GM13977 (cell line): Measurements from ENCODE around the gene CHRDL2.
"Not testable (repeated sequence)": the region's sequence is repeated elsewhere in the genome, so short reads cannot be mapped to it uniquely, and the experiment has no call there.

Experiments
- DNase-seq: peaks from one replicate; pipeline ENCODE4 v3.0.0; 2012; ENCODE audit warnings: low spot score
- CTCF ChIP-seq: IDR thresholded peaks from 2 replicates; pipeline ENCODE4 v1.5.1; 2012; ENCODE audit warnings: mild to moderate bottlenecking, control low read depth; ENCODE audit not compliant: insufficient read depth; ENCODE audit errors: extremely low read depth, missing control alignments
- in situ Hi-C: fragments of 300-500 bp; cut with MboI; formaldehyde crosslinking; loops from one replicate; pipeline ENCODE4 v1.12.0; 2022; ENCODE audit warnings: low sequenced_read_pairs, low pct_unique_long_range_greater_than_20kb, mixed read lengths, inconsistent platforms; ENCODE audit not compliant: unreplicated experiment

Gene CHRDL2

GRCh38 chr11:74662487-74663103, 68.6 kb downstream of the CHRDL2 start:
- no peak for DNase-seq
- no peak for TF ChIP-seq CTCF
- in situ Hi-C loops: no loop called here

- DNase-seq, in situ Hi-C loops: not testable (repeated sequence)
Observed at GRCh38 chr11:74659124-74659523, 72.1 kb downstream of the CHRDL2 start.

GRCh38 chr11:74654976-74655375, 76.2 kb downstream of the CHRDL2 start:
- no peak for TF ChIP-seq CTCF
- in situ Hi-C loops: no loop called here
- DNase-seq: no peak

GRCh38 chr11:74650498-74650897, 80.7 kb downstream of the CHRDL2 start:
- in situ Hi-C loops: no loop called here
- DNase-seq: no peak
- no peak for TF ChIP-seq CTCF

GRCh38 chr11:74648894-74649293, 82.3 kb downstream of the CHRDL2 start:
- TF ChIP-seq CTCF: no peak
- no peak for DNase-seq
- in situ Hi-C loops: no loop called here

- no peak for DNase-seq
- TF ChIP-seq CTCF: no peak
- in situ Hi-C loops: no loop called here
Observed at GRCh38 chr11:74647831-74648230, 83.4 kb downstream of the CHRDL2 start.

- in situ Hi-C loops: no loop called here
- DNase-seq: no peak
- TF ChIP-seq CTCF: no peak
Observed at GRCh38 chr11:74647404-74647803, 83.8 kb downstream of the CHRDL2 start.
